HG03442 (cell line): ENCODE data around the gene LRRC36.
A peak's percentile ranks its signal among the peaks of the same experiment; 100 is the strongest.

Experiments
- ATAC-seq: cut with Tn5 transposase; IDR thresholded peaks from one replicate; pipeline ENCODE4 v1.9.1; 2021; ENCODE audit warnings: mild to moderate bottlenecking, moderate library complexity; ENCODE audit not compliant: unreplicated experiment

The LRRC36 gene

DNA sequence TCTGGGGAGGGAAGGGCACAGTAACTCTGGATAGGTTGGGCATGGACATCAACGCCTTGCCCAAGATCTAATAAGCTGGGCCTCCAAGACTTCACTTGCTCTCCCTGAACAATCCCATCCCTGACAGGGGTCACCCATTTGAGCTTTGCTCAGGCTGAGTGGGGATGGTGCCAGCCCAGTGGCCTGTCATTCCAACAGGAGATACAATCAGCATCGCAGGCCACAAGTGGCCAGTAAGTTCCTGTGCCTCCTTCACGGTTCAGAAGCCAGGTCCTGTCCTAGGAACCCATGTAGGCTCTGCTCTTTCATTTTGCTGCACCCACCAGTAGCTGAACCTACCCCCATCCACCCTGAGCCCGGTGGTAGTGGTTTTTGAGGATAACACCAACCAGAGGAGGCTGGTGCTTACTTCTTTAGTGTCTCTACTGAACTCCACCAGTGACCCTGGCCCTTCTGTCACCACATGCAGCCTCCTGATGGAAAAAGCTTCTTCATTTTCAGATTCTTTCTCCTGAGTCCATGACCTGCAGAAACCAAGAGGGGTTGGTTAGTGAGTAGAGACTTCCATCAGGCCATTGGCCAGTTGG lies 32.4 kb upstream of the LRRC36 start:
- no peak for ATAC-seq

DNA sequence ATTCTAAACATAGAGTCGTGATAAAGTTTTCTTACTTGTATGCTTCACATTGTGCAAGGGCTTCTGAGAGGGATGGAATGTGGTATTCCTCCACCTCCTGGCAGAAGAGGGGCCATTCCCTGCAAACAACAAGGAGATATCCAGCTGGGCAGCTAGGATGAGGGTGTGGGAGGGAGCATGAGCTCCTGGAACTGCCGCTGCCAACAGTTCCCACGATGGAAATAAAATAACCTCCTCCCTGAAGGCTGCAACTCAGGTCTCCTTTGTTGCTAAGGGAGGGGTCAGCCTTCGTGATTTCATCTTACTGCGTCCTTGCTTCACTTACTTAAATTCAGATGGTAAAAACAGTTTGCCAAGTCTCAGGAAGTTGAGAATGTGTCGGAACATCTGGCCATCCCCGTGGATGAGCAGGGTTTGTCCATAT lies 31.7 kb upstream of the LRRC36 start:
- no peak for ATAC-seq

DNA sequence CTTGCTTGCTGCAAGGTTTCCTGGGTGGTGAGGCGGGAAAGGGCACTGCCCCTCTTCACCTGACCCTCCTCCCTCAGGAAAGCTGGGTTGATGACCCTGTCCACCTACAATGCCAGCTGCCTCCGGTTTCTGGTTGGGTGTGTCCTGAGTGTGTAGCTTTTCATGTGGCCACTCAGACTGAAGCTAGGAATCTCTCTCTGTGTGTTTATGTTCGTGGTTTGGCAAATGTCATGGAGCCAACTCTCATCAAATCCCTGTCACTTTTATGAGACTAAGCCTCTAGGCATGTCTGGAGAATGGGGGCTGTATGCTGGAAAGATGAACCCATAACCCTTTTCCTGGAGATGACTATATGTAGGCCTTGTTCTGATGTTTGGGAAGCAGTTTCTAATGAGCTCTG lies 30.2 kb upstream of the LRRC36 start:
- ATAC-seq = no peak

DNA sequence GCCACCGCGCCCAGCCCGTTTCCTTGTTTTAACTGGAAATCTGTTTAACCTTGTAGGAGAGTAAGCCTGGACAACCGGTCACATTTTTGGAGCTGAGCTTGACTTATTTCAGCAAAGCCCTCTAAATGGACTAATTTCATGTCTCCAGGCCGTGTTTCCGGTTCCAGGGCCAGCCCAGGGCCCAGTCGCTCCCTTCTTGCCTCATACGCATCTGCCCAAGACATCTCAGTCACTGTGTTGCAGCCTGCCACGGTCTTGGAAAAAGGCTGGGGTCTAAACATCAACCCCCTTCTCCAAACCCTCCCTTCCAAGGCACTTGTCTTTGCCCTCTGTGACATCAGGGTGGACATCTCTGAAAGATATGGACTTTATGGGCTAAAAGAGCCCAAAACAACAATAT lies 28.3 kb upstream of the LRRC36 start:
- ATAC-seq = no peak

DNA sequence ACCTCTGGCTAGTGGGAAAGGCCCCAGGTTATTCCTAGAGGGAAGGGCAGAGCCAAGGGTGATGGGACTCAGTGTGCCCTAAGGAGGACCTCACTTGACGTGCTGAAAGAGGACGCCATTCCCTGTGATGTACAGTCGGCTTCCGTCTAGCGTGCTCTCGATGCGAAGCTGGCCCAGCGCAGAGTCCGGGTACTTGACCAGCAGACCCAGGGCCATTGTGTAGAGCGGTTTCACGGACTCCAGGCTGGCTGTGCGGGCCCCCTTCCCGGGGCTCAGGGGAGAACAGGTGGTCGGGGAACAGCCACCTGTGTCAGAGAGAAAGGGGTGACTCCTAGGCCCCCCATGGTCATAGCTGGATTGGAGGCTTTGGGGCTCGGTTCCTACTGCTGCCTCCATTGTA lies 27.3 kb upstream of the LRRC36 start:
- ATAC-seq = no peak

DNA sequence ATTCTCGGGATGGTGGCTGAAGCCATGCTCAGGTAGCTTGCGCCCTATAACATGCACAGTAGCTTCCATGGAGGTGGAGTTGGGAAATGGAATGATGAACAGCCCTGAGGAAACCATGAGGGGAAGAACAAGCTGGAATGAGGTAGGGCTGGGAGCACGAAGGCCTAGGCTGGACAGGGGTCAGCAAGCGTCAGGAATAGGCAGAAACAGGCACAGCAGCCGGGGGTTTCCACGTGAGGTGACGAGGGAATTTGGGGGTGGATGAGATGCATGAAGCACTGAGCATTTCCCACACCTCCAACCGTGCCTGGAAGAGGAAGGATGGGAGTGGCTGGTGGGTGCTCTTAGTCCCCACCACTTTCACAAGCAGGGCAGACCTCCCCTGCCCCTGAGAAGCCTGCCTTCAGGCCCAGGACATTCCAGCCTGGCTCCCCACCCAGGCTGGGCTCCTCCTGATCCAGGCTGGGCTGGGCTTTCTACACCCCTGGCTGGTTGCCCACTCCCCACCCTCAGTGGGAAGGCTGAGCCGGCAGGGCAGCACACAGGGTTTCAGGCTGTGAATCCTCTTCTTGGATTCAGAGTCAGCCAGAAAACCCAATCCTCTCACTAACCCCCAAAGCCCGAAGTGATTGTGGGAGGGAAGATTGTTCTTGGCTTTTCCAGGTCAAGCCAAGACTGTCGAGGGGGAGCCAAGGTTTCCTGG lies 25.4 kb upstream of the LRRC36 start:
- no peak for ATAC-seq

DNA sequence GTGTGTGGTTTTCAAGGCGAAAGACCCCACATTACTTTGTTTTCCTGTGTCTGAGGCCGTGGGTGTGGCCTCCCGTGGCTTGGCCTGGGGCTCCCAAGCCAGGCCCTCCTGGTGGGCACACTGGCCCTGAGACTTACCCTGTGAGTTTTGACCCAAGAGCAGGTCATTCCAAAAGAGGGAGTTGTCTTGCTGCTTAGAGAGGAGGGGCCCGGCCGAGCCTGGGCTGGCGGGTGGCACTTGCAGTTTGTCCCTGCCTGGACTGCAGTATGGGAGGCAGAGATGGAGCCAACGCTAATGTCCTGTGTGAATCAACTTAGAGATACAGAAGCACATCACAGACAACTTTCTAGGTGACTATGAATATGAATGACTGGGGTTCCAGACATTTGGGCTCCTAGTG lies 24.5 kb upstream of the LRRC36 start:
- ATAC-seq = no peak

DNA sequence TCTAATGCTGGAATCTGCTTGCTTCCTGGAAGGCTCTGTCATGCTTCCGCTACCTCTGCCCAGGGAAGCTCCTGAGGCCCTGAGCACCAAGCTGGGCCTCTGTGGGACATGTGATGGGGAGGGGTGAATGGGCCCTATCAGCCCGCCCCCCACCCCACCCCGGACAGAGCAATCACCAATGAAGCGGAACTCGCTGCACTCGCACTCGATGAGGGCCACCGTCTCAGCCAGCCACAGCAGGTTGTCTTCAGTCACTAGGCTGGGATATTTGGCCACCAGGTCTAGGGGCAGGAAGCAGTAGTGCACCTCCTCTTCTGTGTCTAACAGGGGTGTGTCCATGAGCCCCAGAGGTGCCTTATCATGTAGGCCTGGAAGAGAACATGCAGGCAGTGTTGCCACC lies 23.6 kb upstream of the LRRC36 start:
- no peak for ATAC-seq

DNA sequence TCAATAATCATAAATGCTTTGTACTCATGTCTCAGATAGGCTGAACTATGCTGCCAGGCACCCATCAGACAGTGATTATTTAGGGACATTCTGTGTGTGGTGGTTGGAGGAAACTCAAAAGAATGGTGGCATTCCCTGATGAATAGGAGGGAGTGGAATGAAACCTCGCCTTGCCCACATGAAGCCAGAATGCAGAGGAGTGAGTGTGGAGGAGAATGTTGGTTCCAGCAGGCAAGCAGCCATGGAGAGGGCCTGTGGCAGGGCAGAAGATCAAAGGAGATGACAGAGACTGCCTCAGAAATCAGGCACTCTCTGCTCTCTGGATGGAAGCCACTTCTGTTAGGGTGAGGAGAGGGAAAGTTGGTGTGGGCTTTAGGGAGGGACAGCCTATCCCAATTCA lies 22.6 kb upstream of the LRRC36 start:
- ATAC-seq = no peak

DNA sequence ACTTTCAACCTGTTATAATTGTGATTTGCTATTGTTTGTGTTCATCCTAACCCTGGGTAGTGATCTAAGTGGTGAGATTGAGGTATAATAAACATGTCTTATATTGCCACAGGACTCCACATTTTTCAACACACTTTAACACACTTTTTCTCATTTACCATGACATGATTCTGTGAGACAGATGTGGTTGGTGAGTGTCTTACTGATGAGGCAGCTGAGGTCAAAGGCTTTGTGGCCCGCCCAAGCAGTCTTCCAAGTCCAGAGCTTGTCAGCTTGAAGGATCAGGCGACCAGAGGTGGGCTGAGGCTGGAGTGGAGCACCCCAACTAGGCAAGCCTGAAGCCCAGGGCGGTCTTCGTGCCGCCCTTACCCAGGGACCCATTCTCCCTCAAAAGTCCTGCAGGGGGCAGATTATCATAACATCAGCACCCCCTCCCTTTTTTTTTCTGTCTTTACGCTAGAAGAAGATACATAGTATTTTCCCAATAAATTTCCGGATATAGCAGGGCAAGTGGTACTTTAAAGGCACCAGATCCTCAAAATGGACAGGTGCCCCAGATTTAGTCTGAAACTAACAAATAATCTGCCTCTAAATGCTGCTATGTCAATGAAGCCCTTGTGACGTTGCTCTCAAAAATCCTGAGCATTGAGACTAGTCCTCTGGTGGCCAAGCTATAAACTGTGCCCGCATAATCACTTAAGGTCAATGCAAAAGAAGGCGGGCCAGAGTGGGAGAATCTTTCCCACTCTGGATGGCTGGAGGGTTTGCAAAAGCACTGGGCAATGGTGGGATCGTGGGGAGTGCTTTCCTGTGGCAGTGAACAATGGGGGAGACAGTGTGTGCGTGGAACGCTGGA lies 21.2 kb upstream of the LRRC36 start:
- ATAC-seq = no peak

DNA sequence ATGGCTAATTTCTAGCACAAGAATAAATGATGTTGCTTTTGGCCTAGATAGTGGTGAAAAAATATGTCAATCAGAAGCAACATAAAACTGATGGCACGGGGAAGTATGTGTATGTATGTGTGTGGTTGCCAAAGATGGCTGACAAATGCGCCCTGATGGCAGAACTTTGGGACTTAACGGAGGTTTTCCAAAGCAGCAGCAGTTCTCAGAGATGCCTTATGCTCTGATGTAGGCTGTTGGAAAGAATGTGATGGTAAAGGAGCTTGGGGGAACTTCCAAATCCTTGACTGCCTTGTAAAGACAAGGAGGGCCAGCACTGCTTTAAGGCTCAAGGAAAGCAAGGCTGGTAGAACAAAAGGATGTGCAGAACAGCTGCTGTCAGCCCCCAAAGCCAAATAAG lies 16.1 kb upstream of the LRRC36 start:
- no peak for ATAC-seq

DNA sequence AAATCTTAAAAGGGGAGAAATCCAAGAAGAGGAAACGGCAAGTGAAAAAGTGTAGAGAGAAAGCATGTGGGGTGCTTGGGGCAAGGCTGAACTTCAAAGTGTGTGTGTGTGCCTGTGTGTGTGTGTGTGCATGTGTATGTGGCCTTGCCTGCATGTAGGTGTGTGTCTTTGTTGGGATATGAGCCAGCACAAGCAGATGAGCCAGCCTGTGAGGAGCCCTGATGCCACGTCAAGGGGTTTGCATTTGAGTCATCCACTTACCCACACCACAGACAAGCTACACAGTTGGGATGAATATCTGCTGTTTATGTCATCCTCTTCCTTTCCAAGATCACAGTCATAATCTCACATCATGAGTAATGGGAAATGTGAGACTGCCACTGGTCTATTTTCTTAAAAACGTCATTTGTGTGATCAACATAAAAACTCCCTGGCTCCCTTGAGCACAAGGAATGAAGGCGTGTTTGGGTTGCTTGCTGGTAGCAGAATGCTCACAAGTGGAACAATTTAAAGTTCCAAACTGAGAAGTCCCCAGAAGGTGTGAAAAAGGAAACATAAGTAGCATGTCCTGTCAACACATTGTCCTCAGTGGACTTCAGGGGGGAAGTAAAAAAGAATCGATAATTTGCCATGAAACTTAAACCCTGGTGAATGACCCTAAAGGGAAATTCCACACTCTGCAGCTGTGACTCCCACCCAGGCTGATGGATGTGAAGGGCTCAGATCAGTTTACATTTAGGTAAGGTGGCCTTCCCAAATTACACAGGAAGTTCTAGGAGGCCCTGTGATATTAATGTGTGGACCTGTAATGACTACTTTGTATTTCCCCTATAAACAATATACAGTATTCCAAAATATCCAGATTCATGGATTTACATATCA lies 14.8 kb upstream of the LRRC36 start:
- peak; percentile 89 for ATAC-seq

DNA sequence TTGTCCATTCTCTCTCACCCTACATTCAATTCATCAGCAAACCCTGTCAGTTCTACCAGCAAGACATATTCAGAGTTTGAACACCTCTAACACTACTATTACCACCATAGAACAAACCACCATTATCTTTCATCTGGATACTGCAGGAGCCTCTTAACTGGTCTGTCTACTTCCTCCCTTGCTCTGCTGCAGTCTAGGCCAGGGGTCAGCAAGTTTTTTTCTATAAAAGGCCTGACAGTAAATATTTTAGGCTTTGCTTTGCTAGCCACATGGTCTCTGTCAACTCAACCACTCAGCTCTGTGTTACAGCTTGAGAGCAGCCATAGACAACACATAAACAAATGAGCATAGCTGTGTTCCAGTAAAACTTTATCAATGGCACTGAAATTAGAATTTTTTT lies 13.9 kb upstream of the LRRC36 start:
- ATAC-seq = no peak

DNA sequence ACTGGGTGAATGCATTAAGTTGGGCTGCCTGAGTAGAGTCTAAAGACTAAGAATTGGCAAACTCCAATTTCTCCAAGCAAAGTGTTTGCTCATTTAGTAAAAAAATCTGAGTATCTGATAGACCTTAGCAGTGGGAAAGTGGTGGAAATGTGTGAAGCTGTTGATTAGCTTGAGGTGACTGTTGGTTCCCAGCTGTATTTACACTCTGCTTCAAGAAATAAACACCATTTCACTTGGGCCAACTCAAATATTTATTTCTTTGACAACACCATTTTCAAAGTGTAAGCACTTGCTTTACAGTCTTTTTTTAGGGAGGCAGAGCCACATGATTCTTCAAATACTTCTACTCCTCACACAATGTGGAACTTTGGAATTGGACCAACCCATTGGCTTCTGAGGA lies 8.8 kb upstream of the LRRC36 start:
- no peak for ATAC-seq

DNA sequence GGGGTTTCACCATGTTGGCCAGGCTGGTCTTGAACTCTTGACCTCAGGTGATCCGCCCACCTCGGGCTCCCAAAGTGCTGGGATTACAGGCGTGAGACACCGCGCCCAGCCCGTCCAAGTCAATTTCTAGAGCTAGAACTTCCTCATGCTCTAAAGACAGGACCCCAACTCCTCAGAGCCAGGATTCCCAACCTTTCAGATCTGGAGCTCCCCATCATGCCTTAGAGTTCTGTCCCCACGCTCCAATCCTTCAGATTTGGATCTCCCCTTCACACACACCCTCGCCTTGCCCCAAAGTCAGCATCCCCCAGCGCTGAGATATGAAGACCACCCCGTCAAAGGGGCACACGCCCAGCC lies 522 bp upstream of the LRRC36 start:
- ATAC-seq = no peak

DNA sequence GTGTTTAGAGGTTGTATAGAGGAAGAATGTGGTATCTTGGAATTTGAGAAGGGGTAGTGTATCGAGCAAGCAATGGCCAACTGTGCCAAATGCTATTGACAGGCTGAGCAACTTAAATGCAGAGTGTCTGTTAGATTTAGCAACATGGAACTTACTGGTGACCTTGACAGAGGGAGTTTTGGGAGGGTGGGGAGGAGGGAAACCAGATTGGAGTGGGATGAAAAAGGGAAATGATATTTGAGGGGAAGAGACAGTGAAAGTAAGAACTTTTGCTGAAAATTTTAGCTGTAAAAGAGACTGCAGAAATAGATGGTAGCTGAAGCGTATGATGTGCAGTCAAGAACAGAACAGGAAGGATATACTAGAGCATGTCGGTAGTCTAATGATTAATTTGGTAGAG lies 1.1 kb downstream of the LRRC36 start:
- no peak for ATAC-seq

DNA sequence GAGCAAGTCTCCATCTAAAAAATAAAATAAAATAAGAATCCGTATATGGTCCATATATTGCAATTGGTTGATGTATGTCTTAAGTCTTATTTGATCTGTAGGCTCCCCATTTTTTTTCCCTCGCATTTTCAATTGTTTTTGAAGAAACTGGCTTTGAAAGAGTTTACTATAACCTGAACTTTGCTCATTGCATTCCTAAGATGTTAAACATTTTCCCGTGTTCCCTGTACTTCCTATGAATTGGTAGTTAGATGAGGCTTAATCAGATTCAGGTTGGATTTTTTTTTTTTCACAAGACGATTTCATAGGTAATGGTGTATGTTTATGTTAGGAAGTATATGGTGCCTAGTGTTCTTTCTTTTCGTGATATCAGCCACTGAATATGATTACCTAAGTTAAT lies 3.3 kb downstream of the LRRC36 start:
- ATAC-seq = no peak

DNA sequence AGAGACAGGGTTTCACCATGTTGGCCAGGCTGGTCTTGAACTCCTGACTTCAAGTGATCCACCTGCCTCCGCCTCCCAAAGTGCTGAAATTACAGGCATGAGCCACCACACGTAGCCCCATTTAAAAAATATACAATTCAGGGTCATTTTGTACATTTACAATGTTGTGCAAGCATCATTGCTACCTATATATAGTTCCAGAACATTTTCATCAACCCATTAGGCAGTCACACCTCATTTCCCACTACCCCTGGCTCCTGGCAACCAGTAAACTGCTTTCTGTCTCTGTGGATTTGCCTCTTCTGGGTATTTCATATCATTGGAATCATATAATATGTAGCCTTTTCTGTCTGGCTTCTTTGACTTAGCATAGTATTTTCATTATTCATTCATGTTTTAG lies 6.7 kb downstream of the LRRC36 start:
- no peak for ATAC-seq

DNA sequence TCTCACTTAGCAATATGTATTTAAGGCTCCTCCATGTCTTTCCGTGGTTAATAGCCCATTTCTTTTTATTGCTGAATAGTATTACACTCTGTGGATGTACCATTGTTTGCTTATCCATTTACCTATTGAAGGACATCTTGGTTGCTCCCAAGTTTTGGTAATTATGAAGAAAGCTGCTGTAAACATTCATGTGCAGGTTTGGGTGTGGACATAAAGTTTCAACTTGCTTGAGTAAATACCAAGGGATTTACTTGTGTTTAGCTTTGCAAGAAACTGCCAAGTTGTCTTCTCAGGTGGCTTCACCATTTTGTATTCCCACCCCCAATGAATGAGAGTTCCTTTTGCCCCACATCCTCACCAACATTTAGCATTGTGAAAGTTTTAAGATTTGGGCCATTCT lies 9.5 kb downstream of the LRRC36 start:
- ATAC-seq = no peak

DNA sequence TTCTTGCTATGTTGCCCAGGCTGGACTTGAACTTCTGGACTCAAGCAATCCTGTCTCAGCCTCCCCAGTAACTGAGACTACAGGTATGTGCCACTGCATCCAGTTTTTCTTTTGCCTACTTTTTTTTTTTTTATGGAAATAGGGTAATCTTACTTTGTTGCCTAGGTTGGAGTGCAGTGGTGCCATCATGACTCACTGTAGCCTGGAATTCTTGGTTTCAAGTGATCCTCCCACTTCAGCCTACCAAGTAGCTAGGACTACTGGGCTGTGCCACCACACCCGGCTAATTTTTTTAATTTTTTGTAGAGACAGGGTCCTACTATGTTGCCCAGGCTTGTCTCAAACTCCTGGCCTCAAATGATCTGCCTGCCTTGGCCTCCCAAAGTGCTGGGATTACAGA lies 10.0 kb downstream of the LRRC36 start:
- no peak for ATAC-seq

DNA sequence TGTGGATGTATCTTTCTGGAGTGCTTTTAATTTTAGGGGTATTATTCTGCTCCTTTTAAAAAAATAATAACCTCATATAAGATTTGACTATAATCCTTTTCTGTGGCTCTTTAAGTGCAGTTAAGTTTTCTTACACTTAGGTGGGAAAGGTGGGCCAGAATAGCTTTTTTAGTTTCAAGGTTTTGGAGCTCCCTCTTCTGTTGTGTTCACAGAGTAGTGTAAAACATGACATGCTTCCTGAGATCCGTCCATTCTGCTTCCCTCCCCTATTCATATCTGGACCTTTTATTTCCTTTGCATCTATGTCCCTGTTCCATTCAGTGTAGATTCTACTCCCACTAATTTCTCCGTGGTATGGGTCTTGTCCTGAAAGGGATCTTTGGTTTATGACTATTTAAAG lies 12.8 kb downstream of the LRRC36 start:
- ATAC-seq = no peak
